RWPE1 (cell line): ENCODE measurements around the gene EIF2AK2.
A peak's percentile ranks its signal among the peaks of the same experiment; 100 is the strongest.

Experiments
- CTCF ChIA-PET: fragments of 350-600 bp; sonication (Branson Sonifier 250); formaldehyde crosslinking; extraction: SDS; loops from one replicate; lab custom pipeline; 2021; lab: Yijun Ruan, JAX
- POLR2A ChIA-PET: fragments of 400-600 bp; formaldehyde crosslinking; extraction: SDS; loops from one replicate; lab custom pipeline; 2020; ENCODE audit warnings: antibody characterized with exemption; ENCODE audit not compliant: low non-redundant PET; lab: Yijun Ruan, JAX
- DNase-seq: peaks from one replicate; pipeline ENCODE4 v3.0.0; 2012; ENCODE audit warnings: low spot score
- H3K27ac ChIP-seq: fragments of 450-650 bp; 2 replicates; pipeline ENCODE4 v1.5.1; 2017
- TF ChIP-seq, protein P1 (sequence below): fragments of 450-650 bp; conservative IDR thresholded peaks from 2 replicates; pipeline ENCODE4 v1.5.1; 2017; ENCODE audit warnings: low read depth, mild to moderate bottlenecking

The EIF2AK2 gene

DNA sequence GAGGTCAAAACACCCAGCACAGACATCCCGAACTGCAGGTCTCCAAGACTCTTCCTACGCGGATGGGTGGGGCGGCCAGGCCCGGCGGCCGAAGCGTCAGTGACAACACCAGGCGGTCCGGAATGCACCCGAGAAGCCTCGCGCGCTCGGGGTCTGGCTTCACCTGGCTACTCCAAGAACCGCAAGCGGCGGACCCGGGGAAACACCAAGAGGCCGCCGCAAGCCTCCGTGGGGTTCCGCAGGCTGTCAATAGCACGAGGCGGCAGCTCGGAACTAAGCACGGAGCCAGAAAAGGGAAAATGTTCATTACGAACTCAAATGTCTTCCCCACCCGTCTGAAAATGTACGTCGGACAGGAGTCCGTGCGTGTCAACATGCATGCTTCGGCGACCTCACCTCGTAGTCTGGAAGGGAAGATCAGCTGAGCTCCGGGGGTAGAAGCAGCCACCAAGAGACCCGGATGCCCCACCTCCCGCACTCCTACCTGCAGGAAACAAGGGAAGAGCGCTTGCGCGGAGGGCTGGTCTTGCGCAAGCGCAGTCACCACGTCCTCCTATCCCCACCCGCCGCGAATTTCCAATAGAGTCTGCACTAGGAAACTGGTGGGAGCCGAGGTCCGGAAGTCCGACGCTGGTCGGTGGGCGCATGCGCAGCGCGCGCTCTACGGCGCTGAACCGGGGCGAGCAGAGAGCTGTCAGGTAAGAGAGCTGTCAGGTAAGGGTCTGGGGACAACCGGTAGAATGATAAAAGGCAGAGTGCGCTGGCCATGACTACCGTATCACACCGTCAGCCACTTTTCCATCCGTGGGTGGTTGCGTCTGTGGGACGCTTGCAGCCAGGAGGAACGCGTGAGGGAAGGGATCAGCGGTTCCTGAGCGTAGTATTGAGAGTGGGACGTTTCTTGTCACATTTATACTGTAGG, 72.6 kb downstream of the EIF2AK2 start, which contains the start of the genes GPATCH11 and HEATR5B:
TSS of gene GPATCH11 (plus strand) at position 646 of the 922 bp plus-strand sequence. CDS start 3,864 bp downstream, outside the sequence.
TSS of gene HEATR5B (minus strand) at position 500 of the 922 bp plus-strand sequence. CDS start 958 bp downstream, outside the sequence.
- peak within 1 kb of the TSS; percentile 80 for H3K27ac ChIP-seq
- TF ChIP-seq, protein P1, sequence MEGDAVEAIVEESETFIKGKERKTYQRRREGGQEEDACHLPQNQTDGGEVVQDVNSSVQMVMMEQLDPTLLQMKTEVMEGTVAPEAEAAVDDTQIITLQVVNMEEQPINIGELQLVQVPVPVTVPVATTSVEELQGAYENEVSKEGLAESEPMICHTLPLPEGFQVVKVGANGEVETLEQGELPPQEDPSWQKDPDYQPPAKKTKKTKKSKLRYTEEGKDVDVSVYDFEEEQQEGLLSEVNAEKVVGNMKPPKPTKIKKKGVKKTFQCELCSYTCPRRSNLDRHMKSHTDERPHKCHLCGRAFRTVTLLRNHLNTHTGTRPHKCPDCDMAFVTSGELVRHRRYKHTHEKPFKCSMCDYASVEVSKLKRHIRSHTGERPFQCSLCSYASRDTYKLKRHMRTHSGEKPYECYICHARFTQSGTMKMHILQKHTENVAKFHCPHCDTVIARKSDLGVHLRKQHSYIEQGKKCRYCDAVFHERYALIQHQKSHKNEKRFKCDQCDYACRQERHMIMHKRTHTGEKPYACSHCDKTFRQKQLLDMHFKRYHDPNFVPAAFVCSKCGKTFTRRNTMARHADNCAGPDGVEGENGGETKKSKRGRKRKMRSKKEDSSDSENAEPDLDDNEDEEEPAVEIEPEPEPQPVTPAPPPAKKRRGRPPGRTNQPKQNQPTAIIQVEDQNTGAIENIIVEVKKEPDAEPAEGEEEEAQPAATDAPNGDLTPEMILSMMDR, result no peak
- CTCF ChIA-PET, result no interaction called here
- DNase-seq, result peak; percentile 99
- POLR2A ChIA-PET, result no interaction called here

DNA sequence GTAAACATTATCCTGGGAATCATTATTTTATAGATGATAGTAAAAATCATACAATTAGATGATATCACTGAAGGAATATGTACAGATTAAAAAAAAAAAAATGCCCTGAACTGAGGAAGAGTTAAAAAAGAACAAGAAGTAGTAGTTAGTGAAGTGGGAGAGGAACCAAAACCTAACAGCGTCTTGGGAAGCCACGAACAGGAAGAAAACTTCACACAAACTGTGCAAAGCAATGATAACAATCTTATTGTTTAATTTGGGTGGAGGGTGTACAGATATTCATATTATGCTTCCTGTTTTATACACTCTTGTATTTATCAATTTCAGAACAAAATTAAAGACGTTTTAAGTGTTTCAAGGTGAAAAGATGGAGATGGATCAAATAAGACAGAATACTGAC, 76.1 kb downstream of the EIF2AK2 start:
- ChIA-PET POLR2A (no interaction called here), CTCF (interaction anchor here (0.5 kb wide), 1 partner anchor 16 kb away, joined by 5 read pairs; no protein-coding TSS in a partner anchor)
- DNase-seq, result no peak
- no peak overlapping the region for H3K27ac ChIP-seq
- TF ChIP-seq, protein P1, result no peak

- POLR2A ChIA-PET, result no interaction called here
- CTCF ChIA-PET, result no interaction called here
- no peak overlapping the region for H3K27ac ChIP-seq
- TF ChIP-seq, protein P1, result no peak
- DNase-seq, result no peak
Measured at GRCh38 chr2:37080266-37080665, 76.5 kb downstream of the EIF2AK2 start.

DNA sequence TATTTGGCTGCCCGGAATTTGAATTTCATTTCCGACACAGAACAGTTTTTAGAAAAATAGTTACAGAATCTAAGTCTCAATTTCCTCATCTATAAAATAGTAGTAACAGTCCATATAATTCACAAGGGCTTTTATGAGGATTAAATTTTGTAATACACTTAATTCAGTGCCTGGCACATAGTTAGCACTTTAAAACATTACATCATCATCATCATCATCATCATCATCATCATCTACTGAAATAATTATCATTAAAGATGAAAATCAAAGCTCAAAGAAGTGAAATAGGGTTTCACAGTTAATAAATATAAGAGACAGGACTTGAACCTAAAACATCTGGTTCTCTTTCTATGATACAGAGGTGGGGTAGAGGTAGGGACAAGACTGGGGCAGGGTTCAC, 85.8 kb downstream of the EIF2AK2 start:
- TF ChIP-seq, protein P1, result no peak
- no peak overlapping the region for H3K27ac ChIP-seq
- ChIA-PET CTCF (no interaction called here), POLR2A (no interaction called here)
- no peak for DNase-seq

- POLR2A ChIA-PET, result no interaction called here
- CTCF ChIA-PET, result no interaction called here
- no peak for DNase-seq
Measured at GRCh38 chr2:37068686-37069085, 88.1 kb downstream of the EIF2AK2 start.

DNA sequence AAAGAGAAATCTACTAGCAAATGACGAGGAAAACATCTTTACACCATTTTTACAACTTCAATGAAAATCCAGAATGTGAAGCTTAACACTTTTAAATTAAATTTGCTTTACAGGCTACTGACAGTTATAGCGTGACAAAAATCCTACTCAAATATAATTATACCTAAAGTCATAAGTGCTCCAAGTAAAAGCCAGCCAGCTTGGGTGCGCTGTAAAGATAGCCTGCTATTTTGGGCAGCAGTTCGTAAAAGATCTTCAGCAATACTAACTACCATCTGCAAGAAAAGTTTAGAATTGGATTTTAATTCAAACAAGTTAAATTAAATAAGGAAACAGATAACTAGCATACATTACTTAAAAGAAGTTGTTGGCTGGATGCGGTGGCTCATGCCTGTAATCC, 95.0 kb downstream of the EIF2AK2 start:
- ChIA-PET POLR2A (no interaction called here), CTCF (no interaction called here)
- no peak for DNase-seq
- TF ChIP-seq, protein P1, result no peak
- H3K27ac ChIP-seq, result no peak overlapping the region

More at GRCh38 chr2:37068686-37069085, 88.1 kb downstream of the EIF2AK2 start:
- TF ChIP-seq, protein P1, result no peak
- no peak overlapping the region for H3K27ac ChIP-seq
